Activated CD4-positive, alpha-beta memory T cell treated with anti-CD3 and anti-CD28 coated beads for 36 hours (primary cell): ENCODE measurements around the gene RTN3. TPM values are rescaled to one million over a fixed set of nuclear protein-coding genes. Genes with fewer than 3 reads are reported as not detected.
"Not testable (repeated sequence)": the region's sequence is repeated elsewhere in the genome, so short reads cannot be mapped to it uniquely, and the experiment has no call there.

ENCODE experiments used
- CTCF ChIA-PET: fragments of 350-600 bp; sonication (Branson Sonifier 250); formaldehyde crosslinking; loops from one replicate; lab custom pipeline; 2021; ENCODE audit warnings: antibody characterized with exemption, inconsistent platforms; lab: Charles Lee
- POLR2A ChIA-PET: fragments of 350-600 bp; sonication (Branson Sonifier 250); formaldehyde crosslinking; loops from one replicate; lab custom pipeline; 2021; ENCODE audit warnings: antibody characterized with exemption; lab: Charles Lee
- DNase-seq: peaks from one replicate; pipeline ENCODE4 v3.0.0-alpha.2; 2020
- H3K27ac Mint-ChIP-seq: one replicate; pipeline ENCODE4 v1.8.0; 2021; ENCODE audit warnings: mixed read lengths
- H3K27me3 Mint-ChIP-seq: one replicate; pipeline ENCODE4 v1.8.0; 2021; ENCODE audit warnings: mixed read lengths
- H3K36me3 Mint-ChIP-seq: one replicate; pipeline ENCODE4 v1.8.0; 2021; ENCODE audit warnings: mixed read lengths
- H3K4me1 Mint-ChIP-seq: one replicate; pipeline ENCODE4 v1.8.0; 2021; ENCODE audit warnings: low read depth, mixed read lengths
- H3K4me3 Mint-ChIP-seq: one replicate; pipeline ENCODE4 v1.8.0; 2021; ENCODE audit warnings: mild to moderate bottlenecking, mixed read lengths
- H3K9me3 Mint-ChIP-seq: one replicate; pipeline ENCODE4 v1.8.0; 2021; ENCODE audit warnings: mixed read lengths
- intact Hi-C: fragments of 100-400 bp; cut with micrococcal nuclease; formaldehyde crosslinking; loops from one replicate; pipeline ENCODE4 v1.15.1; 2023
- total RNA-seq, 2 experiments: library from RNA; stranded (reverse); gene quantifications; one replicate each; pipeline ENCODE4 v1.2.3, GENCODE V29; 2021

RTN3 gene, protein sequence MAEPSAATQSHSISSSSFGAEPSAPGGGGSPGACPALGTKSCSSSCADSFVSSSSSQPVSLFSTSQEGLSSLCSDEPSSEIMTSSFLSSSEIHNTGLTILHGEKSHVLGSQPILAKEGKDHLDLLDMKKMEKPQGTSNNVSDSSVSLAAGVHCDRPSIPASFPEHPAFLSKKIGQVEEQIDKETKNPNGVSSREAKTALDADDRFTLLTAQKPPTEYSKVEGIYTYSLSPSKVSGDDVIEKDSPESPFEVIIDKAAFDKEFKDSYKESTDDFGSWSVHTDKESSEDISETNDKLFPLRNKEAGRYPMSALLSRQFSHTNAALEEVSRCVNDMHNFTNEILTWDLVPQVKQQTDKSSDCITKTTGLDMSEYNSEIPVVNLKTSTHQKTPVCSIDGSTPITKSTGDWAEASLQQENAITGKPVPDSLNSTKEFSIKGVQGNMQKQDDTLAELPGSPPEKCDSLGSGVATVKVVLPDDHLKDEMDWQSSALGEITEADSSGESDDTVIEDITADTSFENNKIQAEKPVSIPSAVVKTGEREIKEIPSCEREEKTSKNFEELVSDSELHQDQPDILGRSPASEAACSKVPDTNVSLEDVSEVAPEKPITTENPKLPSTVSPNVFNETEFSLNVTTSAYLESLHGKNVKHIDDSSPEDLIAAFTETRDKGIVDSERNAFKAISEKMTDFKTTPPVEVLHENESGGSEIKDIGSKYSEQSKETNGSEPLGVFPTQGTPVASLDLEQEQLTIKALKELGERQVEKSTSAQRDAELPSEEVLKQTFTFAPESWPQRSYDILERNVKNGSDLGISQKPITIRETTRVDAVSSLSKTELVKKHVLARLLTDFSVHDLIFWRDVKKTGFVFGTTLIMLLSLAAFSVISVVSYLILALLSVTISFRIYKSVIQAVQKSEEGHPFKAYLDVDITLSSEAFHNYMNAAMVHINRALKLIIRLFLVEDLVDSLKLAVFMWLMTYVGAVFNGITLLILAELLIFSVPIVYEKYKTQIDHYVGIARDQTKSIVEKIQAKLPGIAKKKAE
- total RNA-seq: 10 to 100 TPM; 54.4 to 58.4 TPM

DNA sequence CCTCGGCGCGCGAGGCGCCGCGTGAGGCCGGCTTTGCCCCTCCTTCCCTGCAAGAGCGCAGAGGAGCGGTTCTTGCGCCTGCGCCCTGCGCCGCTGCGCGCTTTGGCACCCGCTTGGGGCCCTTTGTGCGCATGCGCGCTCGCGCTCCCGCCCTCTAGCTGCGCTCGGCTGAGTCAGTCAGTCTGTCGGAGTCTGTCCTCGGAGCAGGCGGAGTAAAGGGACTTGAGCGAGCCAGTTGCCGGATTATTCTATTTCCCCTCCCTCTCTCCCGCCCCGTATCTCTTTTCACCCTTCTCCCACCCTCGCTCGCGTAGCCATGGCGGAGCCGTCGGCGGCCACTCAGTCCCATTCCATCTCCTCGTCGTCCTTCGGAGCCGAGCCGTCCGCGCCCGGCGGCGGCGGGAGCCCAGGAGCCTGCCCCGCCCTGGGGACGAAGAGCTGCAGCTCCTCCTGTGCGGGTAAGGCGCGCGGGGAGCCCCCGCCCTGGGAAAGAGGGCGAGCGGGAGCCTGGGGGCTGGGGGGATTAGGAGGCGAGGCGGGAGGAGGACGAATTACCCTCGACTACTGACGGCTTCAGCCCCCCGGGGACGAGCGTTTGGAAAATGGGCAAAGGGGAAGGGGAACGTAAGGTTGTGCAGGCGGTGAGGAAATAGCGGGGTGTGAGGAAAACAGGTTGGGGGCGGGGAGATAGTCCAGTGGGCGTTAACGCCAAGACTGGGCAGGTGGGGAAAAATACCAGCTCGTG lies at the start of gene RTN3:
Gene RTN3 (plus strand): TSS at position 180 of the 745 bp plus-strand sequence. CDS start 137 bp downstream, at position 317.
- H3K27me3 Mint-ChIP-seq: no peaks in the 10 kb centered on the region
- intact Hi-C loops: loop anchor here (1.0 to 5.0 kb wide), 3 partner anchors 10 to 156 kb away; partner anchors contain the start of genes ATL3, MARK2 and PLAAT4

DNA sequence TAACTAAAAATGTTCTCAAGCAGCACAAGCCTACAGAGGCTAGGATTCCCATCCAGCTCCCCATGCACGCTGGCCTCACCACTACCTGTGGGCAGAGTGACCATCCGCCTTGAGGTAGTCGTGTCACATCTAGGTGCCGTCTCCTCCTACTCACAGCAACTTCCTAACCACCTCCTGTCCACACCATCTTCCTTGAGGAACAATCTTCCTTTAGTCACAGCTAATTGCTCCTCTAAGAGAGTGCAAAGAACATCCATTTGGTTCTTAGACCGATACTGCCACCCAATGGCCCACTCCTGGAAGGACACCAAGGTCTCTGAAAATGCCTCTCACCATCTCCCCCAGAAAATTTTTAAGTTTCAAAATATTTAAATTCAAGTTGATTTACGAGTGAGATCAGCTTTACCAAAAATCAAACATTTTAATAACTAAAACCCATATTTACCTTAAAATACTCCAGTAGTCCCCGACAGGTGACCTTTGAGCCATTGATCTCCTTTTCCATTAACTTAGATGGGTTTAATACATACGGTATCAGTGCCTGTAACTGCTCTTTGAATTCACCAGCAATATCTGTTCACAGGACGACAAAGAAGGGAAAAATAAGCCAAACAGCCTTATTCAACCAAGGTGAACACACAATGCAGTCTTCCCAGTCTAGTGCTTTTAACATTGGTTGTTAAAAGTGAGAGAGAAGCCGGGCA lies 45.4 kb upstream of the RTN3 start:
- no peak overlapping the region for H3K4me3 Mint-ChIP-seq
- ChIA-PET CTCF (interaction anchor here (0.5 to 5.9 kb wide), 29 partner anchors 9 to 359 kb away, joined by 3 to 176 read pairs (median 3); partner anchors contain the start of genes PLAAT4 and PLAAT5), POLR2A (interaction anchor here (0.8 kb wide), 1 partner anchor 156 kb away, joined by 3 read pairs; no protein-coding TSS in a partner anchor)
- peaks cover 17% of the 10 kb centered on the region for H3K4me1 Mint-ChIP-seq
- H3K27me3 Mint-ChIP-seq: no peaks in the 10 kb centered on the region
- H3K36me3 Mint-ChIP-seq: peaks cover 21% of the 10 kb centered on the region
- no peak overlapping the region for H3K27ac Mint-ChIP-seq
- H3K9me3 Mint-ChIP-seq: no peaks in the 10 kb centered on the region
- intact Hi-C loops: loop anchor here (1.0 kb wide), 1 partner anchor 157 kb away; no protein-coding TSS in a partner anchor
- DNase-seq: peak; percentile 73

More for the DNA sequence above, at the start of gene RTN3:
- H3K36me3 Mint-ChIP-seq: no peaks in the 10 kb centered on the region
- H3K4me3 Mint-ChIP-seq: peak within 1 kb of the TSS; percentile 87
- DNase-seq: peak; percentile 99
- peak within 1 kb of the TSS; percentile 78 for H3K27ac Mint-ChIP-seq
- no peaks in the 10 kb centered on the region for H3K9me3 Mint-ChIP-seq
- peaks cover 23% of the 10 kb centered on the region for H3K4me1 Mint-ChIP-seq
- CTCF ChIA-PET: interaction anchor here (1.1 to 2.7 kb wide), 8 partner anchors 9 to 202 kb away, joined by 3 to 19 read pairs (median 4); partner anchors contain the start of gene ATL3
- POLR2A ChIA-PET: interaction anchor here (0.8 to 2.5 kb wide), 4 partner anchors 8 to 144 kb away, joined by 3 to 32 read pairs (median 9); partner anchors contain the start of genes ATL3 and PLAAT4

DNA sequence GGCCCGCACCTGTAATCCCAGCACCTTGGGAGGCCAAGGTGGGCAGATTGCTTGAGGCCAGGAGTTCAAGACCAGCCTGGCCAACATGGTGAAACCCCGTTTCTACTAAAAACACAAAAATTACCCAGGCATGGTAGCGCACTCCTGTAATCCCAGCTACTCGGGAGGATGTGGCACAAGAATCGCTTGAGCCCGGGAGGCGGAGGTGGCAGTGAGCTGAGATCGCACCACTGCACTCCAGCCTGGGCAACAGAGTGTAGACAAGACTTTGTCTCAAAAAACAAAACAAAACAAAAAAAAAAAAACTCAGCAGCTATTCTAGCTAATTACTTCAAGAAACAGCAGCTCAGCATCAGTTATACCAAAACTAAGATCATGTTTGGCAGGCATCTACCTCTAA lies 42.9 kb upstream of the RTN3 start:
- intact Hi-C loops: loop anchor here (2.0 kb wide), 1 partner anchor 100 kb away; no protein-coding TSS in a partner anchor
- POLR2A ChIA-PET: interaction anchor here (0.6 kb wide), 1 partner anchor 169 kb away, joined by 4 read pairs; no protein-coding TSS in a partner anchor

GRCh38 chr11:63639199-63639832 lies 42.0 kb upstream of the RTN3 start:
- ChIA-PET POLR2A (interaction anchor here (0.6 kb wide), 1 partner anchor 168 kb away, joined by 4 read pairs; no protein-coding TSS in a partner anchor), CTCF (interaction anchor here (0.6 to 5.9 kb wide), 28 partner anchors 9 to 196 kb away, joined by 3 to 176 read pairs (median 4); partner anchors contain the start of genes PLAAT4, PLAAT5 and RTN3)
- Mint-ChIP-seq H3K9me3 (no peaks in the 10 kb centered on the region), H3K27me3 (no peaks in the 10 kb centered on the region), H3K27ac (no peak overlapping the region), H3K4me1 (peaks cover 5% of the 10 kb centered on the region), H3K36me3 (peaks cover 18% of the 10 kb centered on the region), H3K4me3 (no peak overlapping the region)
- no peak for DNase-seq
- intact Hi-C loops: loop anchor here (2.0 kb wide), 1 partner anchor 99 kb away; no protein-coding TSS in a partner anchor

More for the DNA sequence above, 42.9 kb upstream of the RTN3 start:
- DNase-seq, H3K4me1 Mint-ChIP-seq, H3K4me3 Mint-ChIP-seq, H3K9me3 Mint-ChIP-seq, H3K27me3 Mint-ChIP-seq, H3K27ac Mint-ChIP-seq: not testable (repeated sequence)
- CTCF ChIA-PET: interaction anchor here (0.6 to 5.9 kb wide), 31 partner anchors 8 to 195 kb away, joined by 3 to 176 read pairs (median 4); partner anchors contain the start of genes PLAAT4, PLAAT5 and RTN3
- H3K36me3 Mint-ChIP-seq: peaks cover 17% of the 10 kb centered on the region

- Mint-ChIP-seq H3K36me3 (peaks cover 17% of the 10 kb centered on the region), H3K4me1 (peaks cover 5% of the 10 kb centered on the region), H3K9me3 (no peaks in the 10 kb centered on the region), H3K27ac (no peak overlapping the region), H3K4me3 (no peak overlapping the region), H3K27me3 (no peaks in the 10 kb centered on the region)
- intact Hi-C loops: no loop called here
- no peak for DNase-seq
- ChIA-PET CTCF (interaction anchor here (0.6 to 1.5 kb wide), 3 partner anchors 124 to 693 kb away, joined by 3 to 6 read pairs (median 3); no protein-coding TSS in a partner anchor), POLR2A (no interaction called here)
These were observed 39.6 kb upstream of the RTN3 start for GRCh38 chr11:63641727-63642126.

GRCh38 chr11:63643205-63643604 lies 38.1 kb upstream of the RTN3 start:
- H3K4me3 Mint-ChIP-seq: no peak overlapping the region
- peaks cover 19% of the 10 kb centered on the region for H3K36me3 Mint-ChIP-seq
- CTCF ChIA-PET: interaction anchor here (1.9 kb wide), 1 partner anchor 164 kb away, joined by 9 read pairs; no protein-coding TSS in a partner anchor
- no peak for DNase-seq
- no peaks in the 10 kb centered on the region for H3K27me3 Mint-ChIP-seq
- POLR2A ChIA-PET: no interaction called here
- intact Hi-C loops: no loop called here
- no peaks in the 10 kb centered on the region for H3K9me3 Mint-ChIP-seq
- no peak overlapping the region for H3K27ac Mint-ChIP-seq
- no peaks in the 10 kb centered on the region for H3K4me1 Mint-ChIP-seq

- ChIA-PET CTCF (interaction anchor here (1.3 kb wide), 1 partner anchor 13 kb away, joined by 6 read pairs; no protein-coding TSS in a partner anchor), POLR2A (no interaction called here)
- Mint-ChIP-seq H3K27ac (peak overlapping the region; percentile 1), H3K9me3 (no peaks in the 10 kb centered on the region), H3K36me3 (peaks cover 11% of the 10 kb centered on the region), H3K4me3 (no peak overlapping the region), H3K4me1 (peaks cover 10% of the 10 kb centered on the region), H3K27me3 (no peaks in the 10 kb centered on the region)
- DNase-seq: no peak
- intact Hi-C loops: no loop called here
These were observed 28.6 kb upstream of the RTN3 start for GRCh38 chr11:63652671-63653070.

- POLR2A ChIA-PET: no interaction called here
- intact Hi-C loops: no loop called here
- no peak overlapping the region for H3K27ac Mint-ChIP-seq
These were observed 20.3 kb upstream of the RTN3 start for GRCh38 chr11:63660972-63661371.

DNA sequence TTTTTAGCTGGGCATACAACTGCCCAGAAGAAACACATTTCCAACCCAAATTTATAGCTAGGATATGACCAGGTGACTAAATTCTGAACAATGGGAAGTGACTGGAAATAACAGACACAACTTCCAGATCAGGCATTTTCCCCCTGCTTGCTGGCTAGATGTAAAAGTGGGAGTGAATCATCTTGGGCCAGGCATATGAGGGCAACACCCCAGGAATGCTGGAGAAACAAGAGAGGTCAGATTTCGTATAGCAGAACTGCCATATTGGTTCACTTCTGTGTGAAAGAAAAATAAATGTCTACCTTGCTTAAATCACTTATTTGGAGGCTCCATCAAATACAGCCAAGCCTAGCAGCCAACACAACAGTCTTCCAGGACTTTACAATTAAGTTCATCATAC lies 17.5 kb upstream of the RTN3 start:
- DNase-seq: no peak
- POLR2A ChIA-PET: no interaction called here
- Mint-ChIP-seq H3K27me3 (no peaks in the 10 kb centered on the region), H3K27ac (no peak overlapping the region), H3K9me3 (no peaks in the 10 kb centered on the region), H3K36me3 (no peaks in the 10 kb centered on the region), H3K4me3 (no peak overlapping the region), H3K4me1 (peaks cover 41% of the 10 kb centered on the region)
- CTCF ChIA-PET: no interaction called here
- intact Hi-C loops: no loop called here

More at GRCh38 chr11:63660972-63661371, 20.3 kb upstream of the RTN3 start:
- no peak for DNase-seq
- Mint-ChIP-seq H3K27me3 (no peaks in the 10 kb centered on the region), H3K9me3 (no peaks in the 10 kb centered on the region), H3K4me3 (no peak overlapping the region), H3K4me1 (peaks cover 20% of the 10 kb centered on the region), H3K36me3 (peaks cover 7% of the 10 kb centered on the region)
- CTCF ChIA-PET: interaction anchor here (0.6 kb wide), 2 partner anchors 21 to 126 kb away, joined by 3 read pairs; no protein-coding TSS in a partner anchor

GRCh38 chr11:63666874-63667273 lies 14.4 kb upstream of the RTN3 start:
- Mint-ChIP-seq H3K4me3 (no peak overlapping the region), H3K36me3 (peaks cover 2% of the 10 kb centered on the region), H3K27me3 (no peaks in the 10 kb centered on the region), H3K9me3 (no peaks in the 10 kb centered on the region), H3K4me1 (peaks cover 49% of the 10 kb centered on the region), H3K27ac (no peak overlapping the region)
- intact Hi-C loops: no loop called here
- DNase-seq: no peak
- CTCF ChIA-PET: interaction anchor here (1.0 kb wide), 1 partner anchor 30 kb away, joined by 4 read pairs; no protein-coding TSS in a partner anchor
- POLR2A ChIA-PET: no interaction called here
